HepG2 (cell line): ENCODE data around the gene TBKBP1.

Experiments
- FOXP4 ChIP-seq: sonication (generic); formaldehyde crosslinking; IDR thresholded peaks from 2 replicates; pipeline ENCODE4 v1.4.0; 2020; ENCODE audit warnings: missing genetic modification reagents
- JUND ChIP-seq: sonication (generic); formaldehyde crosslinking; IDR thresholded peaks from 2 replicates; pipeline ENCODE4 v1.8.0; 2022; ENCODE audit warnings: mild to moderate bottlenecking, missing genetic modification reagents

GRCh38 chr17:47694581-47695428, 844 bp downstream of the TBKBP1 start:
- TF ChIP-seq FOXP4 (CRISPR knock-in tag), result no peak
- TF ChIP-seq JUND (CRISPR knock-in tag), result no peak
